Duodenal mucosa (tissue), 2 donors: Measurements from ENCODE around the gene FIZ1.

Experiments
- H3K27ac ChIP-seq: one replicate; pipeline ENCODE4 v1.7.0; 2013; ENCODE audit warnings: low read depth, low read length
- H3K27me3 ChIP-seq, 2 donors: one replicate each; pipeline ENCODE4 v1.7.0; 2013; ENCODE audit warnings: low read length in 2 of 2, control low read depth in 1 of 2; ENCODE audit not compliant: insufficient read depth in 2 of 2, control insufficient read depth in 1 of 2
- H3K36me3 ChIP-seq, 2 donors: one replicate each; pipeline ENCODE4 v1.7.0; 2013; ENCODE audit warnings: low read length in 2 of 2, control low read depth in 1 of 2; ENCODE audit not compliant: insufficient read depth in 2 of 2, control insufficient read depth in 1 of 2
- H3K4me1 ChIP-seq, 2 donors: one replicate each; pipeline ENCODE4 v1.7.0; 2013; ENCODE audit warnings: low read length in 2 of 2, control low read depth in 1 of 2; ENCODE audit not compliant: insufficient read depth in 2 of 2, control insufficient read depth in 1 of 2
- H3K4me3 ChIP-seq, 2 donors: one replicate each; pipeline ENCODE4 v1.7.0; 2013; ENCODE audit warnings: low read length in 2 of 2, low read depth in 1 of 2
- H3K9ac ChIP-seq, 2 donors: one replicate each; pipeline ENCODE4 v1.7.0; 2013; ENCODE audit warnings: low read length in 2 of 2, low read depth in 1 of 2
- H3K9me3 ChIP-seq, 2 donors: one replicate each; pipeline ENCODE4 v1.7.0; 2013; ENCODE audit warnings: low read length in 2 of 2, control low read depth in 1 of 2; ENCODE audit not compliant: control insufficient read depth in 1 of 2

The FIZ1 gene

DNA sequence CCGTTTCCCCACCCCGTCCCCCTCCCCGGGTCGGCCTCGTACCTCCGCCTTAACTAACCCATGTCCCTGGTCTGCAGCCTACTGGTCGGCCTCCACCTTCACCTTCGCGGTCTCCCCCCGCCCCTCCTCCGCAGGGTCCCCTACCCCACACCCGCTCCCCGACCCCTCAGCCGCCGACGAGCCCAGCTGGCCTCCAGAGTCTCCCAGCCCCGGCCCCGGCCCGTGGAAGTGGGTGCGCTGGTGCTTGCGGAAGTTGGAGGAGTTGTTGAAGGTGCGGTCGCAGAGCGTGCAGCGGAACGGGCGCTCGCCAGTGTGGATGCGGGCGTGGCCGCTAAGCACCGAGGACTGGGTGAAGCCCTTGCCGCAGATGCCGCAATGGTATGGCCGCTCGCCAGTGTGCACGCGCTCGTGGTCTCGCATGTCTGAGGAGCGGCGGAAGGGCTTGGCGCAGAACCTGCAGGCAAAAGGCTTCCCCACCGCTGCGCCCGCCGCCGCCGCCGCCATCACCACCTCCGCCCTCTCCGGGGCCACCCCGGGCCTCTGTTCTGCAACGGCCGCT is 22.4 kb upstream of the FIZ1 start:
- Histone ChIP-seq H3K36me3 (peaks cover 6 to 14% of the 10 kb centered on the region in 2 donors), H3K27ac (no peak overlapping the region)

DNA sequence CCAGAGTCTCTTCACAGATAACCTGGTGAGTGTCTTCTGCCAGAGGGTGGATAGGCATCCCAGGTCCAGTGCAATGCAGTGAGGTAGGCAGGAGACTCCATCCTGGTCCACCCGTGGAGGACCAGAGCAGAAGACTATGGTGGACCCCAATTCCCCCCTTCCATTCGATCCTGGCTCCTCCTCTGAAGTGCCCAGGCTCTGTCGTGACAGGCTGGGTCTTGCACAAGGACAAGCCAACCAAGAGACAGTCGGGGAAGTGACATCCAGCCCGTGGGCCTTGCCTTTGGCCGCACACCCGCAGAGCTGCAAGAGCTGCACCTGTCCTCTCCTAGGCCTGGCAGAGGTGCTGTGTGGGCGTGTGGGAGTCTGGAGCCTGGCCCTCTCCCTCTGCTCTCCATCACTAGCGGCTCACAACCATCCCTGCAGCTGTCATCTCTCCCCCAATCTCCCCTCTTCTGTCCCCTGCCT is 21.9 kb upstream of the FIZ1 start:
- Histone ChIP-seq H3K27ac (no peak overlapping the region), H3K4me1 (peaks cover 12 to 13% of the 10 kb centered on the region in 2 donors), H3K4me3 (no peak overlapping the region)

More for the DNA sequence above, 22.4 kb upstream of the FIZ1 start:
- Histone ChIP-seq H3K4me3 (no peak overlapping the region), H3K4me1 (peaks cover 14 to 17% of the 10 kb centered on the region in 2 donors), H3K9me3 (no peaks in the 10 kb centered on the region), H3K27me3 (no peaks in the 10 kb centered on the region), H3K9ac (no peak overlapping the region)

DNA sequence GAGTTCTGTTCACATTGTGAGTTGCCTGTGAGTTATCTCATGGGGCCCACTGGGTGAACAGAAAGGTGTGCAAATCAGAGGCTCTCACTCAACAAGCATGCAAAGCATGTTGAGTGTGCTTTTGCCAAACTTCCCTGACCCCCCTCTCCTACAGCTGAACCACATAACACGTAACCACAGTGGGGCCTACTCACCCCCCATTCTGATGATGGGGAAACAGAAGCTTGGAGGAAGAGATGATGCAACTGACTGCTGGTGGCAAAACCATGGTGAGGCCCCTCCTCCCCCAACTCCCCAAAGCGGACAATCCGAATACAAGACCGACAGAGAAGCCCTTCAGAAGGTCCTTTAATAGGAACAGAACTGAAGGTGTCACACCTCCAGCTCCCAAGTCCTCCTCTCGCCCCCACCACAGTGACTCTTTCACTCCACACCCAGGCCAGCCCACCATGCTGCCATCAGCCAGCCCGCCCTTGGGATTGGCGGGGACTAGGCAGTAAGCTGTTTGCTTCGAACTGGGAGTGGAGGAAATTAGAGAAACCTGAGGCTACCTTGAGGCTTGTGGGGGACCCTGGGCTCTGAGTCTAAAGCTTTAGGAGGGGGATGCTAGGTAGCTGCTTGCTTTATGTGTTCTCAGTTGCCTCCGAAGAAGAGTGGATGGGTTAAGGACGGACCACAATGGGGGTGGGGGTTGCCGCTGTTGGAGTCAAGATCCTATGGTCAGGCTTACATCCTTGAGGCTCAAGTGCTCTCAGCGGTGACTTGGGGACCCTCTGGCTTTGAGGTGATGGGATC is 21.3 kb upstream of the FIZ1 start:
- H3K36me3 ChIP-seq = peaks cover 6 to 24% of the 10 kb centered on the region in 2 donors
- peaks cover 6 to 8% of the 10 kb centered on the region in 2 donors for H3K4me1 ChIP-seq
- no peaks in the 10 kb centered on the region for H3K27me3 ChIP-seq
- H3K9ac ChIP-seq = no peak overlapping the region
- H3K9me3 ChIP-seq = no peaks in the 10 kb centered on the region
- H3K27ac ChIP-seq = no peak overlapping the region
- no peak overlapping the region for H3K4me3 ChIP-seq

More for the DNA sequence above, 21.9 kb upstream of the FIZ1 start:
- Histone ChIP-seq H3K27me3 (no peaks in the 10 kb centered on the region), H3K9ac (no peak overlapping the region), H3K36me3 (peaks cover 6 to 19% of the 10 kb centered on the region in 2 donors), H3K9me3 (no peaks in the 10 kb centered on the region)

DNA sequence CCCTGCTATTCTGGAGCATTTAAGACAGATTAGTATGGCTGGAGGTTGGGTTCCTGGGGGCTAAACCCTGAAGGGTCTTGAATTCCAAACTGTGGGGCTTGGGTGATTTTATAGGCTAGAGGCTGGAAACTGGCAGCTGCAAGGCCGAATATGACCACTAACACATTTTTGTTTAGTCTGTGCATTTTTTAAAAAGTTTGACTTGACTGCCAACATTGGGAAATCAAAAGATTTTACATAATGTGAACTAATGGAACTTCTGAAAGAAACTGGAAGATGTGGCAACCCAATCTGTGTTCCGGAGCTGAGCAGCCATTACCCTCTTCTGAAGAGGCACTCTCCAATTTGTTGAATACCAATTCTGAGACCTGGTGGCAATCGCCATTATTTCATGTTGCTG is 20.0 kb upstream of the FIZ1 start:
- Histone ChIP-seq H3K9ac (no peak overlapping the region), H3K27me3 (no peaks in the 10 kb centered on the region), H3K27ac (no peak overlapping the region), H3K4me3 (no peak overlapping the region), H3K36me3 (peaks cover 6 to 26% of the 10 kb centered on the region in 2 donors), H3K9me3 (no peaks in the 10 kb centered on the region), H3K4me1 (no peaks in the 10 kb centered on the region)

DNA sequence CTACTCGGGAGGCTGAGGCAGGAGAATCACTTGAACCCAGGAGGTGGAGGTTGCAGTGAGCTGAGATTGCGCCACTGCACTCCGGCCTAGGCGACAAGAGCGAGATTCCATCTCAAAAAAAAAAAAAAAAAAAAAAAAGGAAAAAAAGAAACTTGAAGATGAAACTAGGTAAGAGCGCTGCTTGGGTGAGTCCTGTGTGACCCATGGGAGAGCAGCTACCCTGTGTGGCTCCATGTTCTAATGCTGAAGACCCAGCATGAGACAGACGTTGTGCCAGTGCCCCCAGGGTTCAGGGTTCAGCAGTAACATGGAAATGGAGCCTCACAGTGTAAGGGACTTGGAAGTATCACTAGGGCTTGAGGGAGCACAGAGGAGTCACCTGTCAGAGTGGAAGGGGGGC is 19.1 kb upstream of the FIZ1 start:
- Histone ChIP-seq H3K36me3 (peaks cover 6 to 26% of the 10 kb centered on the region in 2 donors), H3K27ac (no peak overlapping the region), H3K4me1 (no peaks in the 10 kb centered on the region), H3K9me3 (no peaks in the 10 kb centered on the region), H3K9ac (no peak overlapping the region), H3K4me3 (no peak overlapping the region), H3K27me3 (no peaks in the 10 kb centered on the region)

DNA sequence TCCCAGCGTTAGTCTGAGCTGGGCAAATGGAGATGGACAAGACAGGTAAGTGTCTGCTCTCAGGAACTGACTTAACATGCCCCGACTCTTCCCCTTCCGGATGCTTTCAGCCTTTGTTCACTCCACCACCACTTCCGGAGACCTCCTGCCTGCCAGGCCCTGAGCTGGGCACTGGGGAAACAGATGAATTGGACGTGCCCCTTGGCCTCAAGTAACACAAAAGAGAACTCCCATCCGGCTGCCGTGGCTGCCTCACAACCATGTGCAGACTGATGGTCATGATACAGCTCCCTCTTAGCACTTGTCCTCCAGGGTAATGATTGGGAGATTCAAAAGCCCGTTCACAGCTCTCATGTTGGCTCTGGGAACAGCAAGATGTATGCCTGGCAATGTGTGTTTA is 18.1 kb upstream of the FIZ1 start:
- no peaks in the 10 kb centered on the region for H3K4me1 ChIP-seq
- no peak overlapping the region for H3K9ac ChIP-seq
- H3K36me3 ChIP-seq = peaks cover 6 to 26% of the 10 kb centered on the region in 2 donors
- H3K27me3 ChIP-seq = no peaks in the 10 kb centered on the region
- H3K9me3 ChIP-seq = no peaks in the 10 kb centered on the region
- H3K4me3 ChIP-seq = no peak overlapping the region
- no peak overlapping the region for H3K27ac ChIP-seq

DNA sequence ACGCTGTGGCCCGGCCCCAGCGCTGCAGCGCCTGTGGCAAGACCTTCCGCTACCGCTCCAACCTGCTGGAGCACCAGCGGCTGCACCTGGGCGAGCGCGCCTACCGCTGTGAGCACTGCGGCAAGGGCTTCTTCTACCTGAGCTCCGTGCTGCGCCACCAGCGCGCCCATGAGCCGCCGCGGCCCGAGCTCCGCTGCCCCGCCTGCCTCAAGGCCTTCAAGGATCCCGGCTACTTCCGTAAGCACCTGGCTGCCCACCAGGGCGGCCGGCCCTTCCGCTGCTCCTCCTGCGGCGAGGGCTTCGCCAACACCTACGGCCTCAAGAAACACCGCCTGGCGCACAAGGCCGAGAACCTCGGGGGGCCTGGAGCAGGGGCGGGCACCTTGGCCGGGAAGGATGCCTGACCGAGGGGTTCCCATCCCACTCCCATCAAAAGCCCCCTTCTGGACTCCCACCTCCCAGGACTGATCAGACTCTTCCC is 17.1 kb upstream of the FIZ1 start:
- Histone ChIP-seq H3K27me3 (no peaks in the 10 kb centered on the region), H3K27ac (no peak overlapping the region), H3K4me1 (no peaks in the 10 kb centered on the region), H3K9ac (no peak overlapping the region), H3K36me3 (peaks cover 6 to 26% of the 10 kb centered on the region in 2 donors), H3K9me3 (no peaks in the 10 kb centered on the region), H3K4me3 (no peak overlapping the region)

DNA sequence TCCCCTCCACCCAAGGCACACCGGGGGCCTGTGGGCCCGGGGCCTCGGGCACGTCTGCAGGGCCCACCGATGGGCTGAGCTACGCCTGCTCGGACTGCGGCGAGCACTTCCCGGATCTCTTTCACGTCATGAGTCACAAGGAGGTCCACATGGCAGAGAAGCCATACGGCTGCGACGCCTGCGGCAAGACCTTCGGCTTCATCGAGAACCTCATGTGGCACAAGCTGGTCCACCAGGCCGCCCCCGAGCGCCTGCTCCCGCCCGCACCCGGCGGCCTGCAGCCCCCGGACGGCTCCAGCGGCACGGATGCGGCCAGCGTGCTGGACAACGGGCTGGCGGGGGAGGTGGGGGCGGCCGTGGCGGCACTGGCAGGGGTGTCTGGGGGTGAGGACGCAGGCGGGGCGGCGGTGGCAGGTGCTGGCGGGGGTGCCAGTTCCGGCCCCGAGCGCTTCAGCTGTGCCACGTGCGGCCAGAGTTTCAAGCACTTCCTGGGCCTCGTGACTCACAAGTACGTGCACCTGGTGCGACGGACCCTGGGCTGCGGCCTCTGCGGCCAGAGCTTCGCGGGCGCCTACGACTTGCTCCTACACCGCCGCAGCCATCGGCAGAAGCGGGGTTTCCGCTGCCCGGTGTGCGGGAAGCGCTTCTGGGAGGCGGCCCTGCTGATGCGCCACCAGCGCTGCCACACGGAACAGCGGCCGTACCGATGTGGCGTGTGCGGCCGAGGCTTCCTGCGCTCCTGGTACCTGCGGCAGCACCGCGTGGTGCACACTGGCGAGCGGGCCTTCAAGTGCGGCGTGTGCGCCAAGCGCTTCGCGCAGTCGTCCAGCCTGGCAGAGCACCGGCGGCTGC is 16.5 kb upstream of the FIZ1 start:
- no peaks in the 10 kb centered on the region for H3K9me3 ChIP-seq
- H3K4me3 ChIP-seq = no peak overlapping the region
- peaks cover 6 to 20% of the 10 kb centered on the region in 2 donors for H3K36me3 ChIP-seq
- H3K27ac ChIP-seq = no peak overlapping the region
- no peaks in the 10 kb centered on the region for H3K4me1 ChIP-seq
- no peaks in the 10 kb centered on the region for H3K27me3 ChIP-seq
- no peak overlapping the region for H3K9ac ChIP-seq

DNA sequence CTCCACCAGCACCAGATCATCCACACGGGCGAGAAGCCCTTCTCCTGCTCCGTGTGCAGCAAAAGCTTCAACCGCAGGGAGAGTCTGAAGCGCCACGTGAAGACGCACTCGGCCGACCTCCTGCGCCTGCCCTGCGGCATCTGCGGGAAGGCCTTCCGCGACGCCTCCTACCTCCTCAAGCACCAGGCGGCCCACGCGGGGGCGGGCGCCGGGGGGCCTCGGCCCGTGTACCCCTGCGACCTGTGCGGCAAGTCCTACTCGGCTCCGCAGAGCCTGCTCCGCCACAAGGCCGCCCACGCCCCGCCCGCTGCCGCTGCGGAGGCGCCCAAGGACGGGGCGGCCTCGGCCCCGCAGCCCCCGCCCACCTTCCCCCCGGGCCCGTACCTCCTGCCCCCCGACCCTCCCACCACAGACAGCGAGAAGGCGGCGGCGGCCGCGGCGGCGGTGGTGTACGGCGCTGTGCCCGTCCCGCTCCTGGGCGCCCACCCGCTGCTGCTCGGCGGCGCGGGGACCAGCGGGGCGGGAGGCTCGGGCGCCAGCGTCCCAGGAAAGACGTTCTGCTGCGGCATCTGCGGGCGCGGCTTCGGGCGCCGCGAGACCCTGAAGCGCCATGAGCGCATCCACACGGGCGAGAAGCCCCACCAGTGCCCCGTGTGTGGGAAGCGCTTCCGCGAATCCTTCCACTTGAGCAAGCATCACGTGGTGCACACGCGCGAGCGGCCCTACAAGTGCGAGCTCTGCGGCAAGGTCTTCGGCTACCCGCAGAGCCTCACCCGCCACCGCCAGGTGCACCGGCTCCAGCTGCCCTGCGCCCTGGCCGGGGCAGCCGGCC is 15.6 kb upstream of the FIZ1 start:
- Histone ChIP-seq H3K4me1 (no peaks in the 10 kb centered on the region), H3K27me3 (no peaks in the 10 kb centered on the region), H3K27ac (no peak overlapping the region), H3K9me3 (no peaks in the 10 kb centered on the region), H3K36me3 (peaks cover 6 to 24% of the 10 kb centered on the region in 2 donors), H3K4me3 (no peak overlapping the region), H3K9ac (no peak overlapping the region)
